Mucosa of descending colon (tissue), 3 donors: ENCODE measurements around the gene GPC3. TPM values are rescaled to one million over a fixed set of nuclear protein-coding genes. Genes with fewer than 3 reads are reported as not detected.

ENCODE experiments used
- ATAC-seq: fragments of 200-7000 bp; cut with Tn5 transposase; one replicate; pipeline ENCODE4 v1.9.1; 2020; ENCODE audit warnings: mild to moderate bottlenecking, moderate library complexity
- DNase-seq, 3 donors: peaks; one replicate each; pipeline ENCODE4 v3.0.0-alpha.2; 2020
- H3K36me3 ChIP-seq: fragments of 200-600 bp; one replicate; pipeline ENCODE4 v1.8.0; 2021; ENCODE audit warnings: low read depth, mild to moderate bottlenecking
- H3K4me1 ChIP-seq: fragments of 200-600 bp; one replicate; pipeline ENCODE4 v1.8.0; 2021; ENCODE audit warnings: low read depth, mild to moderate bottlenecking
- H3K4me3 ChIP-seq: fragments of 200-600 bp; one replicate; pipeline ENCODE4 v1.8.0; 2021; ENCODE audit warnings: mild to moderate bottlenecking
- H3K9me3 ChIP-seq: fragments of 200-600 bp; one replicate; pipeline ENCODE4 v1.8.0; 2021; ENCODE audit warnings: mild to moderate bottlenecking
- intact Hi-C, 2 donors: fragments of 100-400 bp; cut with DNase I in 1 of 2; cut with micrococcal nuclease in 1 of 2; formaldehyde crosslinking; loops; one replicate each; pipeline versions ENCODE4 v1.11.0 to v1.11.1; 2022; cut with DNase I, micrococcal nuclease
- total RNA-seq, 3 donors: library from RNA; stranded (reverse); fragmentation: NEBNext Ultra II Directional in 2 of 3; extraction: Animal tissue kit (Norgen Biotek cat#: 25700) in 2 of 3; gene quantifications; one replicate each; pipeline versions ENCODE4 v1.2.1 to v1.2.4, GENCODE V29; 2021 to 2023
- TF ChIP-seq, protein P1 (sequence below): fragments of 200-600 bp; IDR thresholded peaks from one replicate; pipeline ENCODE4 v1.8.0; 2022; ENCODE audit warnings: antibody characterized with exemption, mild to moderate bottlenecking
- donor health status: DM: no; HTN: no; CAD: no; lungs with moderate emphysema.
- donor health status: DM: no; HTN: no; CAD: no.
- donor health status: DM: no; HTN: yes; CAD: no.

Gene GPC3
- total RNA-seq, 3 donors from 2014 or later: 0.55 to 2.8 (median 2.1) TPM

GRCh38 chrX:133916984-133917722, 68.2 kb downstream of the GPC3 start:
- TF ChIP-seq, protein P1, sequence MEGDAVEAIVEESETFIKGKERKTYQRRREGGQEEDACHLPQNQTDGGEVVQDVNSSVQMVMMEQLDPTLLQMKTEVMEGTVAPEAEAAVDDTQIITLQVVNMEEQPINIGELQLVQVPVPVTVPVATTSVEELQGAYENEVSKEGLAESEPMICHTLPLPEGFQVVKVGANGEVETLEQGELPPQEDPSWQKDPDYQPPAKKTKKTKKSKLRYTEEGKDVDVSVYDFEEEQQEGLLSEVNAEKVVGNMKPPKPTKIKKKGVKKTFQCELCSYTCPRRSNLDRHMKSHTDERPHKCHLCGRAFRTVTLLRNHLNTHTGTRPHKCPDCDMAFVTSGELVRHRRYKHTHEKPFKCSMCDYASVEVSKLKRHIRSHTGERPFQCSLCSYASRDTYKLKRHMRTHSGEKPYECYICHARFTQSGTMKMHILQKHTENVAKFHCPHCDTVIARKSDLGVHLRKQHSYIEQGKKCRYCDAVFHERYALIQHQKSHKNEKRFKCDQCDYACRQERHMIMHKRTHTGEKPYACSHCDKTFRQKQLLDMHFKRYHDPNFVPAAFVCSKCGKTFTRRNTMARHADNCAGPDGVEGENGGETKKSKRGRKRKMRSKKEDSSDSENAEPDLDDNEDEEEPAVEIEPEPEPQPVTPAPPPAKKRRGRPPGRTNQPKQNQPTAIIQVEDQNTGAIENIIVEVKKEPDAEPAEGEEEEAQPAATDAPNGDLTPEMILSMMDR: no peak
- DNase-seq (no peak), ATAC-seq (no peak)
- intact Hi-C loops: no loop called here
- H3K4me3 ChIP-seq: no peak overlapping the region
- no peaks in the 10 kb centered on the region for H3K9me3 ChIP-seq
- no peaks in the 10 kb centered on the region for H3K36me3 ChIP-seq
- no peaks in the 10 kb centered on the region for H3K4me1 ChIP-seq

DNA sequence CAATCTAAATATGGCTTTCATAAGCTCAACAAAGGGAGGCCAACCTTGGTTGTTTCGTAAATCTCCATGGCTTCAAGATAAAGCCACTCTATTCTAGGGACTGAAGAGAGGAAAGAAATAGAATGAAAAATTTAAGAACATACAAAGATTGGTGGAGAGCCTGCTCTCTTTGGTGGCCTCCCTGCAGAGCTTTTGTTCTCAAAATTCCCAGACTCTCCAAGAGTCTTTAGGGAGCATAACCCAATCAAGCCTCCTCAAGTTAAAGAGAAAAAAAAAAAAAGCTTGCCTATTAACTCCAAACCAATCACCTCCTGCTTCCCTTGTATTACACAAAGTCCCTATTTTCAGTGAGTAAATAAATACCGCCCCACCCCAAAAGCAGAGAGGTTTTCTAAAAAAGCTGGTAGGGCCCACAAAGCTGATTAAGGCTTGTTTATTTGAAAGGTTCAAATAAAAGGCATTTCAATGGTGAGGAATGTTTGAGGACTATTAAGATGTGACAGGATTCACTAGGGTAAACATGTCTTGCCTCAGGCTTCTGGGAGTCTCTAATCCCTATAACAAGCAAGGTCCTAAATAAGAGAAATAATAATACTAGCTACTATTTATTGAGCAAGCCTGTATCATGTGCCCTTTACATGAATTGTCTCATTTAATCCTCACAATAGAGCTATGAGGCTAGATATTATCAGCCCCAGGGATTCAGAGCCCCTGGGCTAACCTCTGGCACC, 71.6 kb downstream of the GPC3 start:
- intact Hi-C loops: no loop called here
- DNase-seq: no peak
- Histone ChIP-seq H3K4me3 (no peak overlapping the region), H3K4me1 (no peaks in the 10 kb centered on the region), H3K9me3 (no peaks in the 10 kb centered on the region), H3K36me3 (no peaks in the 10 kb centered on the region)
- TF ChIP-seq, protein P1: no peak
- no peak for ATAC-seq

- TF ChIP-seq, protein P1: no peak
- intact Hi-C loops: no loop called here
- no peak for ATAC-seq
- Histone ChIP-seq H3K4me3 (no peak overlapping the region), H3K4me1 (no peaks in the 10 kb centered on the region), H3K9me3 (no peaks in the 10 kb centered on the region), H3K36me3 (no peaks in the 10 kb centered on the region)
- DNase-seq: no peak
Observed at GRCh38 chrX:133913009-133913408, 72.4 kb downstream of the GPC3 start.

DNA sequence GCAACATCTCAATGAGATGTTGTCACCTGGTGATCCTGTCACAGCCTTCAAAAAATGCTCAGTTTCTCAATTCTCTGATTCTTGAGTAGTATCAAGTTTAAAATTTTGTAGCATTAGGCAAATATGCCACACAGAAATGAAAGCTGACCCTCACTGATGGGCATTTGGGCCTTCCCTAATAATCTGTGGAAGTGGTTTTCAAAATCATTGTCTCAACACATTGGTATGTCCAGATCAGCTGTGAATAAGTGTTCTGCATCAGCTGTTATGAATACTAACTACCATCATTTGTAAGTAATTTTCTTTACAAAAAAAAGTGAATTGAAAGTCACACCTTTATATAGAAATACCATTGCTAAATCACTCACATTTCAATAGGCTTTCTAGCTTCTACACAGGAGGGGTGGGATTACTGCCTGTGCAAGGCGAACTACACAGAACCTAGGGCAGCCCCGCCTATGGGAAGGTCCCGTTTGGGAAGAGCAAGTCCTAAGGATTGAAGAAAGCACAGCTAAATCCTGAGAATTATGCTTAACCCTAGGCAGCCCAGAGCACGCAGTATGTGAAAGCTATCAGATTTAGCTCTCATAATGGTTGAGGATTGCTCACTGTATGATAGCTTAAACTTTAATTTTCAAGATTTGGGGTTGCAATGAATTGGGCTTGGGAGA, 73.4 kb downstream of the GPC3 start:
- TF ChIP-seq, protein P1: no peak

GRCh38 chrX:133910539-133910938, 74.9 kb downstream of the GPC3 start:
- no peaks in the 10 kb centered on the region for H3K9me3 ChIP-seq
- no peak overlapping the region for H3K4me3 ChIP-seq
- H3K4me1 ChIP-seq: no peaks in the 10 kb centered on the region
- intact Hi-C loops: no loop called here
- DNase-seq (no peak), ATAC-seq (no peak)
- no peaks in the 10 kb centered on the region for H3K36me3 ChIP-seq
- TF ChIP-seq, protein P1: no peak

More for the DNA sequence above, 73.4 kb downstream of the GPC3 start:
- Histone ChIP-seq H3K36me3 (no peaks in the 10 kb centered on the region), H3K4me1 (no peaks in the 10 kb centered on the region), H3K4me3 (no peak overlapping the region), H3K9me3 (no peaks in the 10 kb centered on the region)
- intact Hi-C loops: no loop called here
- no peak for ATAC-seq
- no peak for DNase-seq
